Neuronal stem cell (in vitro differentiated cells): ENCODE measurements around the gene SLC1A5.

ENCODE experiments used
- DNase-seq: peaks from one replicate; pipeline ENCODE4 v3.0.0-alpha.2; 2013; ENCODE audit warnings: low spot score
- H2AFZ ChIP-seq: one replicate; pipeline ENCODE4 v1.6.1; 2013; ENCODE audit warnings: mild to moderate bottlenecking, low read length, inconsistent platforms
- H2AK5ac ChIP-seq: 2 replicates; pipeline ENCODE4 v1.6.1; 2013; ENCODE audit warnings: low read depth, mild to moderate bottlenecking, inconsistent platforms, low read length, moderate library complexity, mixed read lengths
- H2BK120ac ChIP-seq: 2 replicates; pipeline ENCODE4 v1.6.1; 2013; ENCODE audit warnings: low read depth, mild to moderate bottlenecking, inconsistent platforms, low read length, moderate library complexity, mixed read lengths
- H2BK12ac ChIP-seq: one replicate; pipeline ENCODE4 v1.6.1; 2013; ENCODE audit warnings: low read length, inconsistent platforms
- H2BK15ac ChIP-seq: 2 replicates; pipeline ENCODE4 v1.6.1; 2013; ENCODE audit warnings: mild to moderate bottlenecking, low read length, inconsistent platforms, mixed read lengths
- H2BK5ac ChIP-seq: one replicate; pipeline ENCODE4 v1.6.1; 2013; ENCODE audit warnings: inconsistent platforms, mild to moderate bottlenecking, low read length, moderate library complexity
- H3K14ac ChIP-seq: one replicate; pipeline ENCODE4 v1.6.1; 2013; ENCODE audit warnings: low read length, inconsistent platforms
- H3K18ac ChIP-seq: 2 replicates; pipeline ENCODE4 v1.6.1; 2013; ENCODE audit warnings: low read length, inconsistent platforms
- H3K23ac ChIP-seq: 2 replicates; pipeline ENCODE4 v1.6.1; 2013; ENCODE audit warnings: low read depth, mild to moderate bottlenecking, mixed read lengths, low read length, inconsistent platforms; ENCODE audit not compliant: poor library complexity
- H3K27ac ChIP-seq: replicated peaks from 3 replicates; pipeline ENCODE4 v1.5.1; 2013; ENCODE audit warnings: low read length, inconsistent platforms
- H3K27me3 ChIP-seq, 3 experiments: 2 replicates each; pipeline ENCODE4 v1.6.1; 2013; ENCODE audit warnings: low read length in 3 of 3, mild to moderate bottlenecking in 2 of 3, inconsistent platforms in 1 of 3, low read depth in 1 of 3, mixed read lengths in 1 of 3, moderate library complexity in 1 of 3; ENCODE audit not compliant: control insufficient read depth in 3 of 3, insufficient read depth in 3 of 3
- H3K36me3 ChIP-seq, 2 donors: replicated peaks in 1 of 2; 2 replicates each; pipeline ENCODE4 v1.6.1; 2013; ENCODE audit warnings: low read length in 2 of 2; ENCODE audit not compliant: control insufficient read depth in 2 of 2, insufficient read depth in 2 of 2
- H3K4ac ChIP-seq: 2 replicates; pipeline ENCODE4 v1.6.1; 2013; ENCODE audit warnings: inconsistent platforms, mild to moderate bottlenecking, low read length, moderate library complexity
- H3K4me1 ChIP-seq, 2 donors: 1 replicate in 1 of 2; 2 replicates in 1 of 2; pipeline ENCODE4 v1.6.1; 2013; ENCODE audit warnings: low read length in 2 of 2, low read depth in 1 of 2; ENCODE audit not compliant: control insufficient read depth in 2 of 2, insufficient read depth in 1 of 2
- H3K4me2 ChIP-seq: one replicate; pipeline ENCODE4 v1.6.1; 2013; ENCODE audit warnings: mild to moderate bottlenecking, low read length, inconsistent platforms; ENCODE audit not compliant: insufficient read depth, poor library complexity, severe bottlenecking
- H3K4me3 ChIP-seq, 2 donors: 2 replicates each; pipeline ENCODE4 v1.5.1; 2013; ENCODE audit warnings: low read length in 2 of 2, mild to moderate bottlenecking in 2 of 2, inconsistent platforms in 1 of 2, moderate library complexity in 1 of 2
- H3K79me1 ChIP-seq: one replicate; pipeline ENCODE4 v1.6.1; 2013; ENCODE audit warnings: low read depth, mild to moderate bottlenecking, inconsistent platforms, low read length, moderate library complexity
- H3K9ac ChIP-seq: one replicate; pipeline ENCODE4 v1.6.1; 2013; ENCODE audit warnings: mild to moderate bottlenecking, low read depth, low read length, inconsistent platforms; ENCODE audit not compliant: poor library complexity
- H3K9me3 ChIP-seq, 2 donors: replicated peaks in 1 of 2; 2 replicates each; pipeline versions ENCODE3 to v1.6.1; 2013; ENCODE audit warnings: low read length in 2 of 2, mild to moderate bottlenecking in 2 of 2, inconsistent platforms in 1 of 2, low read depth in 1 of 2, mixed read lengths in 1 of 2, moderate library complexity in 1 of 2; ENCODE audit not compliant: control insufficient read depth in 2 of 2, insufficient read depth in 1 of 2
- H4K8ac ChIP-seq: one replicate; pipeline ENCODE4 v1.6.1; 2013; ENCODE audit warnings: low read depth, mild to moderate bottlenecking, inconsistent platforms, low read length, moderate library complexity
- H4K91ac ChIP-seq: one replicate; pipeline ENCODE4 v1.6.1; 2013; ENCODE audit warnings: low read length, low read depth, mild to moderate bottlenecking, inconsistent platforms; ENCODE audit not compliant: poor library complexity
- WGBS, 2 donors: extraction: QIAGEN DNeasy Blood & Tissue Kit; methylation state at CpG; one replicate each; pipeline ENCODE4 v1.1.7; 2013; ENCODE audit warnings: missing lambda C conversion rate in 2 of 2, mixed read lengths in 1 of 2; ENCODE audit not compliant: insufficient read length in 2 of 2, insufficient replicate concordance in 1 of 2; ENCODE audit errors: extremely low coverage in 2 of 2; 5-methylcytosine and 5-hydroxymethylcytosine counted together

The SLC1A5 gene

DNA sequence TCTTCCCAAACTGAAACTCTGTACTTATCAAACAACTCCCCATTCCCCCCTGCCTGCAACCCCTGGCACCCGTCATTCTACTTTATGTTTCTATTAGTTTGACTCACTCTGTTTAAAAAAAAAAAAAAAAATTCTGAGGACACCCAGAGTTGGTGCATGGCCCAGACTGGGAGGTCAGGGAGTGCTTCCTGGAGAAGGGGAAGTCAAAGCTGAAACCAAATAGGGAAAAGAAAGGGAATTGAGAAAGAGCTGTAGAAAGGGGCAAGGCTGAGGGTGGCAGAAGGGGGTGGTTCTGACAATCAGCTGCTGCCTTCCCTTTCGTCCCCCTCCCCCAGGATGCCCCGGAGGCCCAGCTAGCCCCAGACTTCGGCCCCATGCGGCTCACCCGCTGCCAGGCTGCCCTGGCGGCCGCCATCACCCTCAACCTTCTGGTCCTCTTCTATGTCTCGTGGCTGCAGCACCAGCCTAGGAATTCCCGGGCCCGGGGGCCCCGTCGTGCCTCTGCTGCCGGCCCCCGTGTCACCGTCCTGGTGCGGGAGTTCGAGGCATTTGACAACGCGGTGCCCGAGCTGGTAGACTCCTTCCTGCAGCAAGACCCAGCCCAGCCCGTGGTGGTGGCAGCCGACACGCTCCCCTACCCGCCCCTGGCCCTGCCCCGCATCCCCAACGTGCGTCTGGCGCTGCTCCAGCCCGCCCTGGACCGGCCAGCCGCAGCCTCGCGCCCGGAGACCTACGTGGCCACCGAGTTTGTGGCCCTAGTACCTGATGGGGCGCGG, 33.1 kb downstream of the SLC1A5 start:
- Histone ChIP-seq H3K9ac (peak overlapping the region; percentile 21), H3K4ac (no peak overlapping the region), H3K4me3 (no peak overlapping the region), H3K14ac (no peak overlapping the region), H3K18ac (no peak overlapping the region), H4K8ac (no peak overlapping the region), H3K23ac (no peak overlapping the region), H3K9me3 (no peaks in the 10 kb centered on the region), H2AFZ (no peak overlapping the region), H2BK12ac (peak overlapping the region; percentile 22), H3K79me1 (peaks cover 2% of the 10 kb centered on the region), H4K91ac (no peak overlapping the region), H2BK5ac (no peak overlapping the region), H2BK120ac (no peak overlapping the region), H3K27me3 (no peaks in the 10 kb centered on the region), H2AK5ac (no peak overlapping the region), H3K27ac (no peak overlapping the region), H3K4me2 (no peak overlapping the region), H3K4me1 (no peaks in the 10 kb centered on the region), H2BK15ac (no peak overlapping the region), H3K36me3 (peaks cover 13 to 57% of the 10 kb centered on the region in 2 donors)
- DNase-seq, result no peak
- no CpG with 5 or more reads among the region's 39 CpGs for WGBS, 2 donors

DNA sequence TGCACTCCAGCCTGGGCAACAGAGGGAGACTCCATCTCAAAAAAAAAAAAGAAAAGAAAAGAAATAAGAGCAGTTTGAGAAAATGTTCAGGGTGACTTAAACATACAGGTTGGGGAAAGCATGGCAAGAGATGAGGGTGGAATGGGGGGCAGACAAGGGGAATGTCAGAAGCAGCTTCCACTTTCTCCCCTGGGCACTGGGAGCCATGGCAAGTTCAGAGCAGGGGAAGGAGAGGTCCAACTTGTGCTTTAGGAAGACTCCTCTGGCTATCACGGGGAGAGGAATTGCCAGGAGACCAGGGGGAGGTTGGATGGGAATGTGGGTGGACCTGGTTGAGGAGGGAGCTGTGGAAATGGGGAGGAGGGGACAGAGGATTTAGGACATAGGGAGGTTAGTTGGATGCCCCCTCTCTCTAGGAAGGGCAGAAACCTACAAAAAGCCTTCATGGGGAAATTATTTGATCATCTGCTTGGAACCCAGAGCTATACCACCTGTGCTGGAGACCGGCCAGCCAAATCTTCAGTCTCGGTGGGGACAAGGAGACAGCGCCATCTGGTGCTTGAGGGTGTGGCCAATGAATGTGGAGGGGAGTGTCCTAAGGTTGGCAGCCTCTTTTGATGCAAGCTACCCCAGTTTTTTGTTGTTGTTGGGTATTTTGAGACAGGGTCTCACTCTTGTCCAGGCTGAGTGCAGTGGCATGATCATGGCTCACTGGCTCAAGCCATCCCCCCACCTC, 34.8 kb downstream of the SLC1A5 start:
- H4K8ac ChIP-seq, result no peak overlapping the region
- H3K14ac ChIP-seq, result no peak overlapping the region
- no peak overlapping the region for H3K18ac ChIP-seq
- no peak overlapping the region for H2AFZ ChIP-seq
- H3K27me3 ChIP-seq, result no peaks in the 10 kb centered on the region
- H2AK5ac ChIP-seq, result no peak overlapping the region
- no peak overlapping the region for H4K91ac ChIP-seq
- no peak overlapping the region for H3K4ac ChIP-seq
- no peak overlapping the region for H2BK15ac ChIP-seq
- WGBS, 2 donors, result no CpG with 5 or more reads among the region's 4 CpGs
- no peaks in the 10 kb centered on the region for H3K4me1 ChIP-seq
- H3K4me3 ChIP-seq, result no peak overlapping the region
- no peak overlapping the region for H2BK5ac ChIP-seq
- no peak overlapping the region for H3K4me2 ChIP-seq
- no peaks in the 10 kb centered on the region for H3K9me3 ChIP-seq
- no peak overlapping the region for H3K9ac ChIP-seq
- peak overlapping the region; percentile 81 for H3K23ac ChIP-seq
- DNase-seq, result no peak
- H3K79me1 ChIP-seq, result peaks cover 2% of the 10 kb centered on the region
- H3K27ac ChIP-seq, result no peak overlapping the region
- H3K36me3 ChIP-seq, result peaks cover 13 to 69% of the 10 kb centered on the region in 2 donors
- no peak overlapping the region for H2BK12ac ChIP-seq
- H2BK120ac ChIP-seq, result no peak overlapping the region

DNA sequence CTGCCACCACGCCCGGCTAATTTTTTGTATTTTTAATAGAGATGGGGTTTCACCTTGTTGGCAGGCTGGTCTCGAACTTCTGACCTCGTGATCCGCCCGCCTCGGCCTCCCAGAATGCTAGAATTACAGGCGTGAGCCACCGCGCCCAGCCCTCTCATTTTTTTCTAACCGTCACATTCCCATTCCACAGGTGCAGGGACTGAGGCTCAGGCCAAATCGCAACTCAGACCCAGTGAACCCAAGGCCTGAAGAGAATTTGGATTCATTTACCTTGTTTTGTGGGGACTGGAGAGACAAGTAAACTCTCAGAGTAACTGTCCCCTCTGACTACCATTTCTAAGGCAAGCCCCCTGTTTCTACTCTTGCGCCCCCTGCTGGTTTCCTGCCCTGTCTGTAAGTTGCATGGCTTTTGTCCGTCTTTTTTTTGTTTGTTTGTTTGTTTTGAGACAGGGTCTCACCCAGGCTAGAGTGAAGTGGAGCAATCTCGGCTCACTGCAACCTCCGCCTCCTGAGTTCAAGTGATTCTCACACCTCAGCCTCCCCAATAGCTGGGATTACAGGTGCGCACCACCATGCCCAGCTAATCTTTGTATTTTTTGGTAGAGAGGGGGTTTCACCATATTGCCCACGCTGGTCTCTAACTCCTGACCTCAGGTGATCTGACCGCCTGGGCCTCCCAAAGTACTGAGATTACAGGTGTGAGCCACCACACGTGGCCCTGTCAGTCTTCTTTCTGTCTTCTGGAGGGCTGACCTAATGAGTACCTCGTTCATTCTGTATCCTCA, 39.9 kb downstream of the SLC1A5 start:
- no peak overlapping the region for H3K18ac ChIP-seq
- no peak overlapping the region for H2BK5ac ChIP-seq
- no peak overlapping the region for H3K4ac ChIP-seq
- H3K9me3 ChIP-seq, result no peaks in the 10 kb centered on the region
- peaks cover 10 to 54% of the 10 kb centered on the region in 2 donors for H3K36me3 ChIP-seq
- peak; percentile 57 for DNase-seq
- no peak overlapping the region for H2BK12ac ChIP-seq
- no peak overlapping the region for H3K27ac ChIP-seq
- WGBS, 2 donors, result no CpG with 5 or more reads among the region's 21 CpGs
- no peak overlapping the region for H3K4me3 ChIP-seq
- peaks cover 11% of the 10 kb centered on the region for H3K79me1 ChIP-seq
- peaks cover 16 to 17% of the 10 kb centered on the region in 2 donors for H3K4me1 ChIP-seq
- H3K9ac ChIP-seq, result no peak overlapping the region
- H3K23ac ChIP-seq, result no peak overlapping the region
- H2BK15ac ChIP-seq, result no peak overlapping the region
- no peak overlapping the region for H2AFZ ChIP-seq
- no peak overlapping the region for H2AK5ac ChIP-seq
- no peak overlapping the region for H4K8ac ChIP-seq
- H2BK120ac ChIP-seq, result no peak overlapping the region
- H3K4me2 ChIP-seq, result no peak overlapping the region
- H3K14ac ChIP-seq, result peak overlapping the region; percentile 23
- H4K91ac ChIP-seq, result no peak overlapping the region
- no peaks in the 10 kb centered on the region for H3K27me3 ChIP-seq
